K562 (cell line): ENCODE data around the gene PIK3R2. TPM values are rescaled to one million over a fixed set of nuclear protein-coding genes. Genes with fewer than 3 reads are reported as not detected.

Experiments
- EZH2 ChIP-seq: IDR thresholded peaks from 2 replicates; pipeline ENCODE4 v1.6.1; 2012; ENCODE audit warnings: low read depth, mild to moderate bottlenecking, inconsistent platforms, low read length, borderline replicate concordance
- MEF2A ChIP-seq: IDR thresholded peaks from 2 replicates; pipeline ENCODE4 v1.6.1; 2011; ENCODE audit warnings: low read depth, mild to moderate bottlenecking, low read length, moderate library complexity; ENCODE audit not compliant: control insufficient read depth
- YY1 ChIP-seq, 3 experiments: IDR thresholded peaks; 2 replicates each; pipeline ENCODE4 v1.6.1; 2011; ENCODE audit warnings: low read length in 2 of 3, mild to moderate bottlenecking in 2 of 3, moderate library complexity in 2 of 3, borderline replicate concordance in 1 of 3, control low read depth in 1 of 3, low read depth in 1 of 3; ENCODE audit not compliant: insufficient read depth in 3 of 3, insufficient replicate concordance in 2 of 3, control insufficient read depth in 1 of 3, insufficient read length in 1 of 3; ENCODE audit errors: extremely low read depth in 1 of 3
- ZEB2 ChIP-seq: fragments of 450-650 bp; IDR thresholded peaks from 2 replicates; pipeline ENCODE4 v1.6.1; 2016
- ZNF561 ChIP-seq: fragments of 450-650 bp; formaldehyde crosslinking; conservative IDR thresholded peaks from 2 replicates; pipeline ENCODE4 v1.4.0; 2020; ENCODE audit warnings: mild to moderate bottlenecking, moderate library complexity
- polyA plus RNA-seq, 8 experiments: library from polyadenylated mRNA; depleted of rRNA in 4 of 8; stranded (reverse) in 5 of 8; unstranded in 3 of 8; fragments of >200 nt; fragmentation: Nextera tagmentation in 2 of 8; fragmentation: Illumina TruSeq in 1 of 8; extraction: Ambion mirVana in 2 of 8; extraction: Trizol in 1 of 8; gene quantifications; 2 replicates each; pipeline versions ENCODE4 v1.2.1 to v1.2.3, GENCODE V29; 2011 to 2014; ENCODE audit warnings: inconsistent platforms in 1 of 8, missing spikeins in 1 of 8
- total RNA-seq, 7 experiments: library from RNA; depleted of rRNA in 6 of 7; stranded (reverse); fragments of >200 nt in 6 of 7; fragmentation: Illumina TruSeq in 2 of 7; extraction: Trizol in 2 of 7; gene quantifications; 2 replicates each; pipeline versions ENCODE4 v1.2.1 to v1.2.3, GENCODE V29; 2011 to 2021; ENCODE audit warnings: low replicate concordance in 1 of 7
- TF ChIP-seq, protein P1 (sequence below), 3 experiments: IDR thresholded peaks in 2 of 3; conservative IDR thresholded peaks in 1 of 3; 2 replicates each; pipeline ENCODE4 v1.5.1; 2011 to 2012; ENCODE audit warnings: low read length in 3 of 3, mild to moderate bottlenecking in 3 of 3, control low read depth in 2 of 3, improper control_type of control experiment in 1 of 3, inconsistent platforms in 1 of 3, low read depth in 1 of 3, mixed read lengths in 1 of 3, moderate library complexity in 1 of 3; ENCODE audit not compliant: insufficient read depth in 2 of 3
- TF ChIP-seq, protein P2 (sequence below): sonication (generic); formaldehyde crosslinking; IDR thresholded peaks from 2 replicates; pipeline ENCODE4 v1.8.1; 2022; ENCODE audit warnings: missing genetic modification reagents
- TF ChIP-seq, protein P3 (sequence below), 2 experiments: fragments of 450-650 bp; IDR thresholded peaks; 2 replicates each; pipeline ENCODE4 v1.6.1; 2016; ENCODE audit warnings: mild to moderate bottlenecking in 2 of 2, borderline replicate concordance in 1 of 2, low read depth in 1 of 2, moderate library complexity in 1 of 2
- TF ChIP-seq, protein P4 (sequence below): IDR thresholded peaks from 2 replicates; pipeline ENCODE4 v1.6.1; 2011; ENCODE audit warnings: borderline replicate concordance, low read depth, mild to moderate bottlenecking, moderate library complexity, low read length; ENCODE audit not compliant: insufficient read depth, poor library complexity, severe bottlenecking

PIK3R2 gene
- total and polyA plus RNA-seq, 9 of the 15 experiments (the other 6 are each of a cell fraction or from before 2014, with no cell fraction given) = 0.39 to 37.9 (median 5.3) TPM

DNA sequence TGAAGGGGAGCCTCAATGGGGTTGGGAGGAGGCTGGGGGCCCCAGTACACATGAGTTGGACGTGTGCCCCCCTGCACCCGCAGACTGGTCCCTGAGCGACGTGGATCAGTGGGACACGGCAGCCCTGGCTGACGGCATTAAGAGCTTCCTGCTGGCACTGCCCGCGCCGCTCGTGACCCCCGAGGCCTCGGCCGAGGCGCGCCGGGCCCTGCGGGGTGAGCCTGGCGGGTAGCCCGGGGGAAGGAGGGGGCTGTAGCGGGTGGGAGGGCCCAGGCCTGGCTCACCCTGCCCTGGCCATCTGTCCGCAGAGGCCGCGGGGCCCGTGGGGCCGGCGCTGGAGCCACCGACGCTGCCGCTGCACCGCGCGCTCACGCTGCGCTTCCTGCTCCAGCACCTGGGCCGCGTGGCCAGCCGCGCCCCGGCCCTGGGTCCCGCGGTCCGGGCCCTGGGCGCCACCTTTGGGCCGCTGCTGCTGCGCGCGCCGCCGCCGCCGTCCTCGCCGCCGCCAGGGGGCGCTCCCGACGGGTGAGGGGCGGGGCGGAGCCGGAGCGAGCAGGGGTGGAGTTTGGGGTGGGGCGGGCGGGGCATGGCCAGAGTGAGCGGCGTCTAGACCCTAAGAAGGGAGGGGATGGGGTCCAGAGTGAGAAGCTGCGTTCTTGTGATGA lies 8.1 kb downstream of the PIK3R2 start (continued):
- TF ChIP-seq, protein P1, sequence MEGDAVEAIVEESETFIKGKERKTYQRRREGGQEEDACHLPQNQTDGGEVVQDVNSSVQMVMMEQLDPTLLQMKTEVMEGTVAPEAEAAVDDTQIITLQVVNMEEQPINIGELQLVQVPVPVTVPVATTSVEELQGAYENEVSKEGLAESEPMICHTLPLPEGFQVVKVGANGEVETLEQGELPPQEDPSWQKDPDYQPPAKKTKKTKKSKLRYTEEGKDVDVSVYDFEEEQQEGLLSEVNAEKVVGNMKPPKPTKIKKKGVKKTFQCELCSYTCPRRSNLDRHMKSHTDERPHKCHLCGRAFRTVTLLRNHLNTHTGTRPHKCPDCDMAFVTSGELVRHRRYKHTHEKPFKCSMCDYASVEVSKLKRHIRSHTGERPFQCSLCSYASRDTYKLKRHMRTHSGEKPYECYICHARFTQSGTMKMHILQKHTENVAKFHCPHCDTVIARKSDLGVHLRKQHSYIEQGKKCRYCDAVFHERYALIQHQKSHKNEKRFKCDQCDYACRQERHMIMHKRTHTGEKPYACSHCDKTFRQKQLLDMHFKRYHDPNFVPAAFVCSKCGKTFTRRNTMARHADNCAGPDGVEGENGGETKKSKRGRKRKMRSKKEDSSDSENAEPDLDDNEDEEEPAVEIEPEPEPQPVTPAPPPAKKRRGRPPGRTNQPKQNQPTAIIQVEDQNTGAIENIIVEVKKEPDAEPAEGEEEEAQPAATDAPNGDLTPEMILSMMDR (IDR thresholded peaks at IDR 0.05 in 2 of 3, conservative IDR thresholded peaks at IDR 0.05 in 1 of 3; ENCODE audit: insufficient read depth in 2 of 3, low read depth in 1 of 3, low read length in 3 of 3) = peak; percentile 15 to 96 (median 88); a peak in 4 of 6 replicates
- TF ChIP-seq, protein P2, sequence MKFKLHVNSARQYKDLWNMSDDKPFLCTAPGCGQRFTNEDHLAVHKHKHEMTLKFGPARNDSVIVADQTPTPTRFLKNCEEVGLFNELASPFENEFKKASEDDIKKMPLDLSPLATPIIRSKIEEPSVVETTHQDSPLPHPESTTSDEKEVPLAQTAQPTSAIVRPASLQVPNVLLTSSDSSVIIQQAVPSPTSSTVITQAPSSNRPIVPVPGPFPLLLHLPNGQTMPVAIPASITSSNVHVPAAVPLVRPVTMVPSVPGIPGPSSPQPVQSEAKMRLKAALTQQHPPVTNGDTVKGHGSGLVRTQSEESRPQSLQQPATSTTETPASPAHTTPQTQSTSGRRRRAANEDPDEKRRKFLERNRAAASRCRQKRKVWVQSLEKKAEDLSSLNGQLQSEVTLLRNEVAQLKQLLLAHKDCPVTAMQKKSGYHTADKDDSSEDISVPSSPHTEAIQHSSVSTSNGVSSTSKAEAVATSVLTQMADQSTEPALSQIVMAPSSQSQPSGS = no peak
- no peak for TF ChIP-seq EZH2
- peak; percentile 7 to 81 (median 81) for TF ChIP-seq YY1 (IDR thresholded peaks at IDR 0.05; ENCODE audit: borderline replicate concordance in 1 of 3, control insufficient read depth in 1 of 3, extremely low read depth in 1 of 3, insufficient read depth in 3 of 3, insufficient read length in 1 of 3, insufficient replicate concordance in 2 of 3, low read depth in 1 of 3, low read length in 2 of 3)
- TF ChIP-seq ZNF561 (CRISPR knock-in tag) = no peak
- no peak for TF ChIP-seq ZEB2
- TF ChIP-seq, protein P3, sequence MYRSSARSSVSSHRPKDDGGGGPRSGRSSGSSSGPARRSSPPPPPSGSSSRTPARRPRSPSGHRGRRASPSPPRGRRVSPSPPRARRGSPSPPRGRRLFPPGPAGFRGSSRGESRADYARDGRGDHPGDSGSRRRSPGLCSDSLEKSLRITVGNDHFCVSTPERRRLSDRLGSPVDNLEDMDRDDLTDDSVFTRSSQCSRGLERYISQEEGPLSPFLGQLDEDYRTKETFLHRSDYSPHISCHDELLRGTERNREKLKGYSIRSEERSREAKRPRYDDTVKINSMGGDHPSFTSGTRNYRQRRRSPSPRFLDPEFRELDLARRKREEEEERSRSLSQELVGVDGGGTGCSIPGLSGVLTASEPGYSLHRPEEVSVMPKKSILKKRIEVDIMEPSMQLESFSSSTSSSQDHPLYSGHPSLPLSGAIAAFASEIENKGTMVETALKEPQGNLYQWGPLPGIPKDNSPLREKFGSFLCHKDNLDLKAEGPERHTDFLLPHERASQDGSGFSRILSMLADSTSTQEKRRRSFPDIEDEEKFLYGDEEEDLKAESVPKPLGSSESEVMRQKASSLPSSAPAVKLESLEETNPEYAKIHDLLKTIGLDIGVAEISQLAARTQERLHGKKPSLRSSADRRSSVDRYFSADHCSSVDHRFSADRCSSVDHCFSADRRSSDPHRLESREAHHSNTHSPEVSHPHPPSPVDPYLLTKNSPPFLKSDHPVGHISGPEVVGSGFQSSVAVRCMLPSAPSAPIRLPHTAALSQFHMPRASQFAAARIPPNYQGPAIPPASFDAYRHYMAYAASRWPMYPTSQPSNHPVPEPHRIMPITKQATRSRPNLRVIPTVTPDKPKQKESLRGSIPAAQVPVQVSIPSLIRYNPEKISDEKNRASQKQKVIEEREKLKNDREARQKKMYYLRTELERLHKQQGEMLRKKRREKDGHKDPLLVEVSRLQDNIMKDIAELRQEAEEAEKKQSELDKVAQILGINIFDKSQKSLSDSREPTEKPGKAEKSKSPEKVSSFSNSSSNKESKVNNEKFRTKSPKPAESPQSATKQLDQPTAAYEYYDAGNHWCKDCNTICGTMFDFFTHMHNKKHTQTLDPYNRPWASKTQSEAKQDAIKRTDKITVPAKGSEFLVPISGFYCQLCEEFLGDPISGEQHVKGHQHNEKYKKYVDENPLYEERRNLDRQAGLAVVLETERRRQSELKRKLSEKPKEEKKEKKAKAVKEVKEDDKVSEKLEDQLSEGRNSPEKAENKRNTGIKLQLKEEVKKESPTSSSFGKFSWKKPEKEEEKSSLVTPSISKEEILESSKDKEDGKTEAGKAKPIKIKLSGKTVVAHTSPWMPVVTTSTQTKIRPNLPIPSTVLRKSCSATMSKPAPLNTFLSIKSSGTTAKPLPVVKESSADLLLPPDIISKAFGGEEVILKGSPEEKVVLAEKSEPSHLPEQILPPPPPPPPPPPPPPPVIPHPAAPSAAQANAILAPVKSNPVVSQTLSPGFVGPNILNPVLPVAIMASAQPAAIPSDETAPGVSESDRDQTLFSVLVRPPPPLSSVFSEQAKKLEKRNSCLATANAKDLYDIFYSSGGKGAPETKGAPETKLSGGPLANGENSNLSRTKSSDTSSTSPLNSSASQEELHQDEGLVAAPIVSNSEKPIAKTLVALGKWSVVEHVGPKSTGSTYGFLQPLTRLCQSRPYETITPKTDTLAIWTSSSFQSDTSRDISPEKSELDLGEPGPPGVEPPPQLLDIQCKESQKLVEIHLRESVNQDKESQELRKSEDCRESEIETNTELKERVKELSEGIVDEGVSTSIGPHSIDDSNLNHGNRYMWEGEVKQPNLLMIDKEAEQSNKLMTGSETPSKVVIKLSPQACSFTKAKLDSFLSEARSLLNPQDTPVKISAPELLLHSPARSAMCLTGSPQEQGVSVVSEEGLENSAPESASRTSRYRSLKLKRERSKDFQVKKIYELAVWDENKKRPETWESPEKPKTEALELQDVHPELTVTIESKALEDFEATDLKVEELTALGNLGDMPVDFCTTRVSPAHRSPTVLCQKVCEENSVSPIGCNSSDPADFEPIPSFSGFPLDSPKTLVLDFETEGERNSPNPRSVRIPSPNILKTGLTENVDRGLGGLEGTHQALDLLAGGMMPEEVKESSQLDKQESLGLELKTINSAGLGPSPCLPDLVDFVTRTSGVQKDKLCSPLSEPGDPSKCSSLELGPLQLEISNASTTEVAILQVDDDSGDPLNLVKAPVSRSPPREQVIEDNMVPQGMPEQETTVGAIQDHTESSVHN (IDR thresholded peaks at IDR 0.05; ENCODE audit: borderline replicate concordance in 1 of 2, low read depth in 1 of 2) = no peak
- TF ChIP-seq, protein P4, sequence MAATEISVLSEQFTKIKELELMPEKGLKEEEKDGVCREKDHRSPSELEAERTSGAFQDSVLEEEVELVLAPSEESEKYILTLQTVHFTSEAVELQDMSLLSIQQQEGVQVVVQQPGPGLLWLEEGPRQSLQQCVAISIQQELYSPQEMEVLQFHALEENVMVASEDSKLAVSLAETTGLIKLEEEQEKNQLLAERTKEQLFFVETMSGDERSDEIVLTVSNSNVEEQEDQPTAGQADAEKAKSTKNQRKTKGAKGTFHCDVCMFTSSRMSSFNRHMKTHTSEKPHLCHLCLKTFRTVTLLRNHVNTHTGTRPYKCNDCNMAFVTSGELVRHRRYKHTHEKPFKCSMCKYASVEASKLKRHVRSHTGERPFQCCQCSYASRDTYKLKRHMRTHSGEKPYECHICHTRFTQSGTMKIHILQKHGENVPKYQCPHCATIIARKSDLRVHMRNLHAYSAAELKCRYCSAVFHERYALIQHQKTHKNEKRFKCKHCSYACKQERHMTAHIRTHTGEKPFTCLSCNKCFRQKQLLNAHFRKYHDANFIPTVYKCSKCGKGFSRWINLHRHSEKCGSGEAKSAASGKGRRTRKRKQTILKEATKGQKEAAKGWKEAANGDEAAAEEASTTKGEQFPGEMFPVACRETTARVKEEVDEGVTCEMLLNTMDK = peak; percentile 98
- TF ChIP-seq MEF2A = no peak
